Body of pancreas (tissue), 4 donors: ENCODE results near the gene TIA1. TPM values are rescaled to one million over a fixed set of nuclear protein-coding genes. Genes with fewer than 3 reads are reported as not detected.
A peak's percentile ranks its signal among the peaks of the same experiment; 100 is the strongest.

Experiments
- ATAC-seq: fragments of 150-250 bp; one replicate; pipeline ENCODE4 v1.9.1; 2016
- DNase-seq, 4 donors: peaks; one replicate each; pipeline ENCODE4 v3.0.0-alpha.2; 2019
- H3K27ac ChIP-seq, 4 donors: fragments of 200-600 bp; sonication (generic); 1 replicate in 3 of 4; 2 replicates in 1 of 4; pipeline versions ENCODE4 v1.5.1 to v1.6.1; 2016 to 2019; ENCODE audit warnings: mild to moderate bottlenecking in 1 of 4, mixed read lengths in 1 of 4, moderate library complexity in 1 of 4
- H3K27me3 ChIP-seq, 2 donors: fragments of 200-600 bp; sonication (generic); one replicate each; pipeline ENCODE4 v1.6.0; 2016; ENCODE audit warnings: mild to moderate bottlenecking in 1 of 2
- H3K36me3 ChIP-seq, 2 donors: fragments of 200-600 bp; sonication (generic); replicated peaks in 1 of 2; 2 replicates each; pipeline ENCODE4 v1.5.1; 2016; ENCODE audit warnings: low read depth in 2 of 2; ENCODE audit not compliant: insufficient read depth in 1 of 2
- H3K4me1 ChIP-seq: fragments of 200-600 bp; sonication (generic); one replicate; pipeline ENCODE4 v1.6.0; 2016
- H3K4me3 ChIP-seq, 2 donors: fragments of 200-600 bp; sonication (generic); 1 replicate in 1 of 2; 2 replicates in 1 of 2; pipeline ENCODE4 v1.5.1; 2016 to 2019
- H3K9me3 ChIP-seq, 3 donors: fragments of 200-600 bp; sonication (generic); 1 replicate in 2 of 3; 2 replicates in 1 of 3; pipeline ENCODE4 v1.5.1; 2016
- CTCF ChIP-seq, 7 experiments: fragments of 450-650 bp in 4 of 7; fragments of 200-600 bp in 3 of 7; sonication (generic) in 3 of 7; IDR thresholded peaks; one replicate each; pipeline ENCODE4 v1.5.1; 2016 to 2019; ENCODE audit warnings: antibody characterized with exemption in 7 of 7
- POLR2A ChIP-seq, 3 donors: fragments of 450-650 bp; IDR thresholded peaks; one replicate each; pipeline ENCODE4 v1.6.1; 2016; ENCODE audit warnings: antibody characterized with exemption in 3 of 3, mild to moderate bottlenecking in 2 of 3
- WGBS, 2 donors: methylation state at CpG; one replicate each; pipeline ENCODE4 v1.1.5; 2017; 5-methylcytosine and 5-hydroxymethylcytosine counted together
- intact Hi-C: fragments of 100-400 bp; cut with DNase I; formaldehyde crosslinking; loops from one replicate; pipeline ENCODE4 v1.15.1; 2023
- total RNA-seq, 2 donors: library from RNA; depleted of rRNA; stranded (reverse); fragments of >200 nt; gene quantifications; one replicate each; pipeline ENCODE4 v1.1.0, GENCODE V29; 2016

The TIA1 gene
- total RNA-seq, 2 donors from 2014 or later = 96.6 to 130 TPM

GRCh38 chr2:70201225-70201768 lies 47.1 kb downstream of the TIA1 start:
- Histone ChIP-seq H3K36me3 (no peaks in the 10 kb centered on the region), H3K4me1 (peaks cover 11% of the 10 kb centered on the region), H3K9me3 (no peaks in the 10 kb centered on the region), H3K27ac (no peak overlapping the region), H3K27me3 (no peaks in the 10 kb centered on the region), H3K4me3 (no peak overlapping the region)
- WGBS, 2 donors = 86 to 87% methylated on average over 3 of the region's 3 CpGs
- DNase-seq (no peak), ATAC-seq (no peak)
- intact Hi-C loops = no loop called here
- no peak for TF ChIP-seq CTCF (IDR thresholded peaks at IDR 0.05)
- no peak for TF ChIP-seq POLR2A (IDR thresholded peaks at IDR 0.05)

GRCh38 chr2:70199320-70199864 lies 49.0 kb downstream of the TIA1 start:
- Histone ChIP-seq H3K36me3 (no peaks in the 10 kb centered on the region), H3K4me3 (no peak overlapping the region), H3K27me3 (no peaks in the 10 kb centered on the region), H3K27ac (no peak overlapping the region), H3K9me3 (no peaks in the 10 kb centered on the region), H3K4me1 (peaks cover 11% of the 10 kb centered on the region)
- ATAC-seq = no peak
- 77 to 84% methylated on average over 4 of the region's 4 CpGs for WGBS, 2 donors
- intact Hi-C loops = no loop called here
- TF ChIP-seq CTCF (IDR thresholded peaks at IDR 0.05) (no peak), POLR2A (IDR thresholded peaks at IDR 0.05) (no peak)
- DNase-seq = no peak

GRCh38 chr2:70192516-70192915 lies 55.9 kb downstream of the TIA1 start:
- H3K4me3 ChIP-seq = no peak overlapping the region
- H3K9me3 ChIP-seq = no peaks in the 10 kb centered on the region
- no peak for TF ChIP-seq POLR2A (IDR thresholded peaks at IDR 0.05)
- no peak for TF ChIP-seq CTCF (IDR thresholded peaks at IDR 0.05)
- no peaks in the 10 kb centered on the region for H3K36me3 ChIP-seq
- intact Hi-C loops = no loop called here
- DNase-seq (no peak), ATAC-seq (no peak)
- H3K4me1 ChIP-seq = peaks cover 7% of the 10 kb centered on the region
- WGBS, 2 donors = 90 to 92% methylated on average over 5 of the region's 5 CpGs
- no peak overlapping the region for H3K27ac ChIP-seq
- no peaks in the 10 kb centered on the region for H3K27me3 ChIP-seq

GRCh38 chr2:70191244-70191735 lies 57.1 kb downstream of the TIA1 start:
- no peak for DNase-seq
- 55 to 57% methylated on average over 13 of the region's 13 CpGs for WGBS, 2 donors
- no peaks in the 10 kb centered on the region for H3K27me3 ChIP-seq
- H3K36me3 ChIP-seq = no peaks in the 10 kb centered on the region
- peaks cover 7% of the 10 kb centered on the region for H3K4me1 ChIP-seq
- no peak for TF ChIP-seq CTCF (IDR thresholded peaks at IDR 0.05)
- no peak for TF ChIP-seq POLR2A (IDR thresholded peaks at IDR 0.05)
- no peak for ATAC-seq
- H3K9me3 ChIP-seq = no peaks in the 10 kb centered on the region
- peak overlapping the region; percentile 84 to 99 (median 96) for H3K27ac ChIP-seq
- intact Hi-C loops = no loop called here
- H3K4me3 ChIP-seq = no peak overlapping the region
